Adrenal gland (tissue), 5 donors: ENCODE results near the gene TRAFD1.

Experiments used
- POLR2A ChIP-seq, 2 donors: fragments of 450-650 bp; IDR thresholded peaks; one replicate each; pipeline ENCODE4 v1.6.1; 2017; ENCODE audit warnings: antibody characterized with exemption in 2 of 2, mild to moderate bottlenecking in 2 of 2, moderate library complexity in 1 of 2
- TF ChIP-seq, protein P1 (sequence below), 6 experiments: fragments of 450-650 bp in 4 of 6; fragments of 200-600 bp in 2 of 6; sonication (generic) in 1 of 6; IDR thresholded peaks; 1 replicate in 5 of 6; 2 replicates in 1 of 6; pipeline versions ENCODE4 v1.5.1 to v1.8.0; 2016 to 2021; ENCODE audit warnings: antibody characterized with exemption in 6 of 6, mild to moderate bottlenecking in 2 of 6, moderate library complexity in 1 of 6
- donor health status: DM: no; HTN: no; CAD: no.

DNA sequence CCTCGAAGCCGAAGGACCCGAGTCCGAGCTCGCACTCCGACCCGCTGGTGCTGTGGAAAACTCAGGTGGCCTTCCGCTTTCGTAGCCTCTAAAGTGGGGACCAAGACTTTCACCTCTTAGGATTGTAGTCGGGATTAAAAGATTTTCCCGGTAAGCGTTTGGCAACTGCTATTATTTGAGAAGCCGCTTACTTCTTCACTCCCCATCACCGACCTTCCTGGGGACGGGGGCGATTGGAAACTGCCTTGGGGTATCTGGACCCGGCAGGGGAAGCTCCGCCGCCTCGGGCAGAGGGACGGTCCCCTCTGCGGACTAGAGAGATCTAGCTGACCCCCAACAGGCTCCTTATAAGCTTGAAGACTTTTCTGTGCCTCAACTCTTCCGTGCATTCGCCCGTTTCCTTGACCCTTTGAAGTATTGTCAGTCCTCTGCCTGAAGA, 659 bp downstream of the TRAFD1 start:
- TF ChIP-seq, protein P1, sequence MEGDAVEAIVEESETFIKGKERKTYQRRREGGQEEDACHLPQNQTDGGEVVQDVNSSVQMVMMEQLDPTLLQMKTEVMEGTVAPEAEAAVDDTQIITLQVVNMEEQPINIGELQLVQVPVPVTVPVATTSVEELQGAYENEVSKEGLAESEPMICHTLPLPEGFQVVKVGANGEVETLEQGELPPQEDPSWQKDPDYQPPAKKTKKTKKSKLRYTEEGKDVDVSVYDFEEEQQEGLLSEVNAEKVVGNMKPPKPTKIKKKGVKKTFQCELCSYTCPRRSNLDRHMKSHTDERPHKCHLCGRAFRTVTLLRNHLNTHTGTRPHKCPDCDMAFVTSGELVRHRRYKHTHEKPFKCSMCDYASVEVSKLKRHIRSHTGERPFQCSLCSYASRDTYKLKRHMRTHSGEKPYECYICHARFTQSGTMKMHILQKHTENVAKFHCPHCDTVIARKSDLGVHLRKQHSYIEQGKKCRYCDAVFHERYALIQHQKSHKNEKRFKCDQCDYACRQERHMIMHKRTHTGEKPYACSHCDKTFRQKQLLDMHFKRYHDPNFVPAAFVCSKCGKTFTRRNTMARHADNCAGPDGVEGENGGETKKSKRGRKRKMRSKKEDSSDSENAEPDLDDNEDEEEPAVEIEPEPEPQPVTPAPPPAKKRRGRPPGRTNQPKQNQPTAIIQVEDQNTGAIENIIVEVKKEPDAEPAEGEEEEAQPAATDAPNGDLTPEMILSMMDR (IDR thresholded peaks at IDR 0.05), result no peak
- TF ChIP-seq POLR2A (IDR thresholded peaks at IDR 0.05), result no peak
